SH-SY5Y (cell line): Measurements from ENCODE around the gene SMARCAL1.

Experiments used
- GATA2 ChIP-seq: IDR thresholded peaks from 2 replicates; pipeline ENCODE4 v1.6.1; 2011; ENCODE audit warnings: mild to moderate bottlenecking, low read depth, low read length
- GATA3 ChIP-seq: IDR thresholded peaks from 2 replicates; pipeline ENCODE4 v1.6.1; 2011; ENCODE audit warnings: low read depth, mild to moderate bottlenecking, low read length, moderate library complexity

DNA sequence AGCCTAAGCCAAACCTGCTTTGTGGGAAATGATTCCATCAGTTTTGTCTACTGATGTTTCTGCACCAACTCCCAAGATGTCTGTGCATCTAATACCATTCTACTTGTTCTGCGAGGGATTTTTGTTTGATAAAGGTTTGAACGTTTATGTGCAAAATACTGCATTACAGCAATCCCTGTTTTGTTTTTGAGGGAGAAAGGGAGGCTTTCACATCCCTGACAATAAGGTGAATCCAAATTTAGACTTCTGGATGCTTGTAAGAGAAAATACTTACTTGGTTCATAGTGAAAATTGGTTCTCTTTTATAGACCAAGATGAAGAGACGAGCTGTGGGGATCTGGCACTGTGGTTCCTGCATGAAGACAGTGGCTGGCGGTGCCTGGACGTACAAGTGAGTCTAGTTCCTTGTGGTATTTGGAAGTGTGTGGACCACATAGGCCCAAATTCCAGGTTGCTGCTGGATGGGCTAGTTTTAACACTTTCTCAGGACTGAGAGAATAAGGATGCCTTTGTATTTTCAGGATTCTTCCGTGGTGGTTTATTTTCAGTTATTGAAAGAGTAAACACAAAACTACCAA, 87.4 kb downstream of the SMARCAL1 start:
- TF ChIP-seq GATA3 (no peak), GATA2 (no peak)
